OCI-LY1 (cell line): ENCODE data around the gene ATIC.

Experiments
- CTCF ChIP-seq: fragments of 200-600 bp; sonication (generic), shearing (Covaris generic); IDR thresholded peaks from 2 replicates; pipeline ENCODE4 v1.5.1; 2017; ENCODE audit warnings: mild to moderate bottlenecking, antibody characterized with exemption, low read length, moderate library complexity, mixed read lengths
- EZH2 ChIP-seq: fragments of 200-600 bp; sonication (generic), shearing (Covaris generic); IDR thresholded peaks from 2 replicates; pipeline ENCODE4 v1.8.0; 2017; ENCODE audit warnings: borderline replicate concordance, mixed run types, mild to moderate bottlenecking, antibody characterized with exemption, low read length, moderate library complexity, mixed read lengths

GRCh38 chr2:215354771-215355695, 43.2 kb downstream of the ATIC start:
- TF ChIP-seq CTCF: no peak
- TF ChIP-seq EZH2: no peak
